HepG2 (cell line): ENCODE measurements around the gene DNPH1. TPM values are rescaled to one million over a fixed set of nuclear protein-coding genes. Genes with fewer than 3 reads are reported as not detected.
A peak's percentile ranks its signal among the peaks of the same experiment; 100 is the strongest.

Source experiments
- ATAC-seq: fragments of 200-7000 bp; cut with Tn5 transposase; 3 replicates; pipeline ENCODE4 v1.9.1; 2020; ENCODE audit warnings: mild to moderate bottlenecking, moderate library complexity
- BruUV-seq: library from RNA; stranded (reverse); fragments of 400-500 nt; replicated peaks from 2 replicates; lab custom pipeline; 2021; lab: Mats Ljungman, UMichigan
- CTCF ChIA-PET: fragments of 300-600 bp; formaldehyde crosslinking; extraction: SDS; loops from one replicate; lab custom pipeline; 2021; ENCODE audit warnings: low total read pairs, inconsistent platforms, low intra/inter-chr PET ratio; lab: Yijun Ruan, JAX
- POLR2A ChIA-PET: fragments of 350-600 bp; sonication (Branson Sonifier 250); formaldehyde crosslinking; loops from one replicate; lab custom pipeline; 2020; ENCODE audit warnings: antibody characterized with exemption, inconsistent platforms; lab: Yijun Ruan, JAX
- DNase-seq: peaks from one replicate; pipeline ENCODE4 v3.0.0-alpha.2; 2015; ENCODE audit warnings: low spot score
- FAIRE-seq: peaks from 3 replicates; lab custom pipeline; 2011; peaks lifted over from hg19 to GRCh38; lab: Jason Lieb, UNC
- H2AFZ ChIP-seq: one replicate; pipeline ENCODE4 v1.6.1; 2011; ENCODE audit warnings: low read length, inconsistent platforms
- H3K27ac ChIP-seq: fragments of 300-600 bp; 3 replicates; pipeline ENCODE4 v1.8.0; 2011; ENCODE audit warnings: mixed run types, mild to moderate bottlenecking, mixed read lengths, low read length, inconsistent platforms; ENCODE audit not compliant: insufficient read depth; ENCODE audit errors: extremely low read length
- H3K27me3 ChIP-seq, 2 experiments: fragments of 200-600 bp in 1 of 2; 2 replicates in 1 of 2; 3 replicates in 1 of 2; pipeline versions ENCODE4 v1.6.0 to v1.8.0; 2011; ENCODE audit warnings: low read length in 2 of 2, mild to moderate bottlenecking in 2 of 2, moderate library complexity in 2 of 2, inconsistent platforms in 1 of 2; ENCODE audit not compliant: insufficient read depth in 2 of 2, control insufficient read depth in 1 of 2
- H3K36me3 ChIP-seq, 2 experiments: fragments of 200-600 bp in 1 of 2; replicated peaks in 1 of 2; 2 replicates in 1 of 2; 3 replicates in 1 of 2; pipeline versions ENCODE4 v1.5.1 to v1.8.0; 2011; ENCODE audit warnings: low read length in 2 of 2, inconsistent platforms in 1 of 2; ENCODE audit not compliant: insufficient read depth in 2 of 2, control insufficient read depth in 1 of 2
- H3K4me1 ChIP-seq: 2 replicates; pipeline ENCODE4 v1.5.1; 2012; ENCODE audit warnings: low read length, inconsistent platforms; ENCODE audit not compliant: insufficient read depth
- H3K4me2 ChIP-seq: 2 replicates; pipeline ENCODE4 v1.6.0; 2011; ENCODE audit warnings: low read depth, low read length, inconsistent platforms
- H3K4me3 ChIP-seq, 3 experiments: fragments of 200-600 bp in 1 of 3; sonication (generic), shearing (Covaris generic) in 1 of 3; replicated peaks in 1 of 3; 2 replicates each; pipeline ENCODE4 v1.5.1; 2011 to 2016; ENCODE audit warnings: low read length in 3 of 3, inconsistent platforms in 2 of 3, low read depth in 2 of 3, mild to moderate bottlenecking in 2 of 3, control low read depth in 1 of 3, mixed read lengths in 1 of 3; ENCODE audit not compliant: insufficient read depth in 1 of 3
- H3K79me2 ChIP-seq: one replicate; pipeline ENCODE4 v1.6.1; 2011; ENCODE audit warnings: low read length, inconsistent platforms; ENCODE audit not compliant: insufficient read depth
- H3K9ac ChIP-seq: 2 replicates; pipeline ENCODE4 v1.6.0; 2011; ENCODE audit warnings: mild to moderate bottlenecking, low read depth, low read length, inconsistent platforms; ENCODE audit not compliant: insufficient read depth
- H3K9me3 ChIP-seq: 2 replicates; pipeline ENCODE4 v1.5.1; 2012; ENCODE audit warnings: mild to moderate bottlenecking, low read length
- H4K20me1 ChIP-seq: 2 replicates; pipeline ENCODE4 v1.6.0; 2011; ENCODE audit warnings: inconsistent platforms, mild to moderate bottlenecking, low read length, moderate library complexity; ENCODE audit not compliant: insufficient read depth
- ARID2 ChIP-seq: sonication (generic); formaldehyde crosslinking; IDR thresholded peaks from 2 replicates; pipeline ENCODE4 v1.8.1; 2022; ENCODE audit warnings: mild to moderate bottlenecking, missing genetic modification reagents, borderline replicate concordance
- BRD4 ChIP-seq: sonication (generic); formaldehyde crosslinking; IDR thresholded peaks from 2 replicates; pipeline ENCODE4 v1.4.0; 2020; ENCODE audit warnings: missing genetic modification reagents
- CBFB ChIP-seq: sonication (generic); formaldehyde crosslinking; IDR thresholded peaks from 2 replicates; pipeline ENCODE4 v1.4.0; 2020; ENCODE audit warnings: missing genetic modification reagents
- ESRRA ChIP-seq: sonication (generic); formaldehyde crosslinking; IDR thresholded peaks from 2 replicates; pipeline ENCODE4 v1.5.1; 2020; ENCODE audit warnings: mild to moderate bottlenecking, low read depth, missing genetic modification reagents
- MIER3 ChIP-seq: IDR thresholded peaks from 2 replicates; pipeline ENCODE4 v1.6.1; 2016; ENCODE audit warnings: missing compliant biosample characterization, borderline replicate concordance
- NRL ChIP-seq: sonication (generic); formaldehyde crosslinking; IDR thresholded peaks from 2 replicates; pipeline ENCODE4 v1.5.0; 2020; ENCODE audit warnings: missing genetic modification reagents, mild to moderate bottlenecking, moderate library complexity, borderline replicate concordance
- PAF1 ChIP-seq: IDR thresholded peaks from 2 replicates; pipeline ENCODE4 v1.6.1; 2016; ENCODE audit warnings: missing genetic modification reagents, missing compliant biosample characterization
- POLR2AphosphoS2 ChIP-seq: IDR thresholded peaks from 2 replicates; pipeline ENCODE4 v1.6.1; 2011; ENCODE audit warnings: low read depth, low read length, improper control_type of control experiment
- PTBP1 ChIP-seq: fragments of 200-400 bp; formaldehyde crosslinking; IDR thresholded peaks from 2 replicates; pipeline ENCODE4 v1.6.1; 2018; ENCODE audit warnings: low read length, low read depth; ENCODE audit not compliant: poor library complexity, severe bottlenecking
- ZNF292 ChIP-seq: sonication (generic); formaldehyde crosslinking; IDR thresholded peaks from 2 replicates; pipeline ENCODE4 v1.8.1; 2022; ENCODE audit warnings: mild to moderate bottlenecking, low read depth, missing genetic modification reagents, borderline replicate concordance
- ZNF501 ChIP-seq: sonication (generic); formaldehyde crosslinking; IDR thresholded peaks from 2 replicates; pipeline ENCODE4 v1.5.1; 2020; ENCODE audit warnings: mild to moderate bottlenecking, moderate library complexity, missing genetic modification reagents
- ZNF605 ChIP-seq: sonication (generic); formaldehyde crosslinking; IDR thresholded peaks from 2 replicates; pipeline ENCODE4 v1.8.0; 2022; ENCODE audit warnings: mild to moderate bottlenecking, missing genetic modification reagents
- ZNF687 ChIP-seq: sonication (generic); formaldehyde crosslinking; IDR thresholded peaks from 2 replicates; pipeline ENCODE4 v1.5.1; 2020; ENCODE audit warnings: mild to moderate bottlenecking, missing genetic modification reagents, moderate library complexity
- ZNF770 ChIP-seq: sonication (generic); formaldehyde crosslinking; IDR thresholded peaks from 2 replicates; pipeline ENCODE4 v1.5.0; 2020; ENCODE audit warnings: mild to moderate bottlenecking, missing genetic modification reagents
- WGBS: methylation state at CpG from one replicate; pipeline ENCODE4 v1.1.6; 2017; ENCODE audit warnings: low lambda C conversion rate; 5-methylcytosine and 5-hydroxymethylcytosine counted together
- in situ Hi-C: cut with HindIII; loops from 2 replicates; pipeline ENCODE4 v1.10.0; 2017; ENCODE audit warnings: low pct_unique_long_range_greater_than_20kb; ENCODE audit not compliant: extremely low pct_ligation_motif_present
- intact Hi-C: fragments of 100-400 bp; cut with micrococcal nuclease; formaldehyde crosslinking; loops from one replicate; pipeline ENCODE4 v1.10.0; 2022; ENCODE audit not compliant: unreplicated experiment
- polyA plus RNA-seq, 8 experiments: library from polyadenylated mRNA; depleted of rRNA in 3 of 8; stranded (reverse) in 7 of 8; unstranded in 1 of 8; fragments of >200 nt; fragmentation: Illumina TruSeq in 4 of 8; extraction: Trizol in 4 of 8; gene quantifications; 2 replicates each; pipeline versions ENCODE4 v1.2.1 to v1.2.3, GENCODE V29; 2011 to 2016; ENCODE audit warnings: low read depth in 4 of 8, missing spikeins in 1 of 8, mixed read lengths in 1 of 8; ENCODE audit not compliant: insufficient read depth in 1 of 8
- total RNA-seq, 5 experiments: library from RNA; depleted of rRNA; stranded (reverse); fragments of >200 nt; fragmentation: Illumina TruSeq; extraction: Trizol; gene quantifications; 2 replicates each; pipeline ENCODE4 v1.2.3, GENCODE V29; 2016; ENCODE audit warnings: low read depth in 1 of 5
- TF ChIP-seq, protein P1 (sequence below): sonication (generic); formaldehyde crosslinking; IDR thresholded peaks from 2 replicates; pipeline ENCODE4 v1.8.1; 2023; ENCODE audit warnings: mild to moderate bottlenecking, missing genetic modification reagents

Gene DNPH1
- total and polyA plus RNA-seq, 2 of the 13 experiments (the other 11 are each of a cell fraction or from before 2014, with no cell fraction given), result 56.5 to 75.1 TPM

DNA sequence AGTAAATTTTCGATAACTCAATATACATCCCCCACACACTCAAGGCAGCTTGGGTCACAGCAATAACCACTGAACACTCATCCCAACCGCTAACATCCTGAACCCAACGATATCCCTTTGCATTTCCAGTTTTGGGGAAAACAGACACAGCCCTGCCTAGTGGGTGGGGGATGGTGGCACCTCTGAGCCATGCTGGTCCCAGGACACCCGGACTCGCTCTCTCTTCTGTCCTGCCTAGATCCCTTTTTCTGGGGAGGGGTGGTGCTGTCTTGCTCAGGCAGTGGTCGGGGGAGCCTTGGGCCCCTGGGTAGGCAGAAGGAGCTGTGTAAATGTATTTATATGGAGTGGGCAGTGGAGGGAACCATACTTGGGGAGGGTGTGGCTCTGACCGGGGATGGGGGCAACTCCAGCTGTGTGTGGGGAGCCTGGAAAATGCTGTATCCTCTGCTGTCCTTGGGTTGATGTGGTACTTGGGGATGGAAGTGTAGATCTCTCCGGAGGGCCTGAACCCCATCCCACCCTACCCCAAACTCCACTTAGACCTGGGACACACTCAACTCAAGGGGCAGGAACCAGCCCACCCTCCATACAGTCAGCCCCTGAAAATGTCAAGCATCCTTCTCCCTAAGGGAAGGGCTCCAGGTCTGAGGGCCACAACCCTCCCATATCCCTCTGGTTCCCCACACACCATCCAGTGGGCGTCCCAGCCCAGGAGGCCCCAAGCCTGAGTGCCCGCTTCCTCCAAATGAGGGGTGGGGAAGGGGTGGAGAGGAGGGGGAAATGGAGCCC is 45.0 kb upstream of the DNPH1 start:
- Histone ChIP-seq H3K4me2 (peak overlapping the region; percentile 93), H3K27me3 (no peaks in the 10 kb centered on the region), H3K4me3 (peak overlapping the region; percentile 59 to 86 (median 78); a peak in 5 of 6 replicates), H3K79me2 (peaks cover 7% of the 10 kb centered on the region), H3K4me1 (peaks cover 96% of the 10 kb centered on the region), H3K9ac (peak overlapping the region; percentile 97), H3K27ac (peak overlapping the region; percentile 94), H3K9me3 (no peaks in the 10 kb centered on the region), H2AFZ (no peak overlapping the region), H4K20me1 (no peaks in the 10 kb centered on the region), H3K36me3 (no peaks in the 10 kb centered on the region)
- TSS peak; percentile 85 for BruUV-seq
- ATAC-seq (no peak), FAIRE-seq (peak; percentile 48), DNase-seq (no peak)
- CTCF ChIA-PET, result no interaction called here
- intact Hi-C loops (no loop called here), in situ Hi-C loops (no loop called here)
- 64% methylated on average over 9 of the region's 10 CpGs for WGBS
- POLR2A ChIA-PET, result interaction anchor here (1.6 to 20.0 kb wide), 3 partner anchors 16 to 95 kb away, joined by 5 to 314 read pairs (median 13); partner anchors contain the start of genes SLC22A7 and ZNF318
- 0 out of 2 replicates have a peak, but pooled peaks have one; percentile 0 for TF ChIP-seq ESRRA (CRISPR knock-in tag)
- TF ChIP-seq ZNF770, result no peak
- TF ChIP-seq MIER3 (CRISPR knock-in tag), result 0 out of 2 replicates have a peak, but pooled peaks have one; percentile 3
- TF ChIP-seq POLR2AphosphoS2, result peak; percentile 29; the same call in 1 of the 2 replicates
- TF ChIP-seq PTBP1, result no peak
- peak; percentile 7; the same call in 1 of the 2 replicates for TF ChIP-seq BRD4 (CRISPR knock-in tag)
- TF ChIP-seq NRL (CRISPR knock-in tag), result peak; percentile 8; the same call in 1 of the 2 replicates
- TF ChIP-seq, protein P1, sequence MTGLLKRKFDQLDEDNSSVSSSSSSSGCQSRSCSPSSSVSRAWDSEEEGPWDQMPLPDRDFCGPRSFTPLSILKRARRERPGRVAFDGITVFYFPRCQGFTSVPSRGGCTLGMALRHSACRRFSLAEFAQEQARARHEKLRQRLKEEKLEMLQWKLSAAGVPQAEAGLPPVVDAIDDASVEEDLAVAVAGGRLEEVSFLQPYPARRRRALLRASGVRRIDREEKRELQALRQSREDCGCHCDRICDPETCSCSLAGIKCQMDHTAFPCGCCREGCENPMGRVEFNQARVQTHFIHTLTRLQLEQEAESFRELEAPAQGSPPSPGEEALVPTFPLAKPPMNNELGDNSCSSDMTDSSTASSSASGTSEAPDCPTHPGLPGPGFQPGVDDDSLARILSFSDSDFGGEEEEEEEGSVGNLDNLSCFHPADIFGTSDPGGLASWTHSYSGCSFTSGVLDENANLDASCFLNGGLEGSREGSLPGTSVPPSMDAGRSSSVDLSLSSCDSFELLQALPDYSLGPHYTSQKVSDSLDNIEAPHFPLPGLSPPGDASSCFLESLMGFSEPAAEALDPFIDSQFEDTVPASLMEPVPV (CRISPR knock-in tag), result 0 out of 2 replicates have a peak, but pooled peaks have one; percentile 64
- 0 out of 2 replicates have a peak, but pooled peaks have one; percentile 6 for TF ChIP-seq ZNF292 (CRISPR knock-in tag)
- 0 out of 2 replicates have a peak, but pooled peaks have one; percentile 6 for TF ChIP-seq ZNF501
- peak; percentile 37; the same call in 1 of the 2 replicates for TF ChIP-seq ARID2
- TF ChIP-seq ZNF605 (CRISPR knock-in tag), result peak; percentile 18; the same call in 1 of the 2 replicates
- peak; percentile 5 for TF ChIP-seq ZNF687 (CRISPR knock-in tag)
- TF ChIP-seq PAF1 (CRISPR knock-in tag), result peak; percentile 55; the same call in 1 of the 2 replicates
- no peak for TF ChIP-seq CBFB (CRISPR knock-in tag)
